Fibroblast of villous mesenchyme (primary cell): Measurements from ENCODE around the gene EID3. TPM values are rescaled to one million over a fixed set of nuclear protein-coding genes. Genes with fewer than 3 reads are reported as not detected.
"Not testable (repeated sequence)": the region's sequence is repeated elsewhere in the genome, so short reads cannot be mapped to it uniquely, and the experiment has no call there.

Experiments
- DNase-seq: peaks from one replicate; pipeline ENCODE4 v3.0.0-alpha.2; 2010; ENCODE audit warnings: low read depth
- H3K4me3 ChIP-seq: 2 replicates; pipeline ENCODE4 v1.5.1; 2011; ENCODE audit warnings: low read depth, mild to moderate bottlenecking, low read length
- total RNA-seq: library from RNA; depleted of rRNA; stranded (reverse); fragments of >200 nt; gene quantifications from 2 replicates; pipeline ENCODE4 v1.2.3, GENCODE V29; 2012
- TF ChIP-seq, protein P1 (sequence below): IDR thresholded peaks from 2 replicates; pipeline ENCODE4 v1.5.1; 2012; ENCODE audit warnings: low read depth, mild to moderate bottlenecking, low read length; ENCODE audit not compliant: insufficient read depth

The EID3 gene
- total RNA-seq, 1 donor: 25.0 TPM

DNA sequence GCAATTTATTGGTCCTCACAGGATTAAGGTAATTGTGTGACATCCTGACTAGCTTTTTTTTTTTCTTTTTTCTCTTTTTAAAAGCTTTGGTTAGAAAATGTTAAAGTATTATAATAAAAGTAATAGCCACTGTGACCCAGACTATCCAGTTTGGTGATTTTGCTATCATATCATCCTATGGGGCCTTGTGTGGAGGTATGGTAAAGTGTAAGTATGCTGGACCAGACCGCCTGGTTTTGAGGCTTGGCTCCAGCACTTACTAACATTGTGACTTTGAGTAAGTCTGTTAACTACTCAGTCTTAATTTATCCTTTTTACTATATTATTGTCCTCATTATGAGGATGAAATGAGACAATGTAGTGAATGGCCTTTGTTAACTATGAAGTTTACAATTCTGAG, 15.5 kb downstream of the EID3 start:
- H3K4me3 ChIP-seq: no peak overlapping the region
- TF ChIP-seq, protein P1, sequence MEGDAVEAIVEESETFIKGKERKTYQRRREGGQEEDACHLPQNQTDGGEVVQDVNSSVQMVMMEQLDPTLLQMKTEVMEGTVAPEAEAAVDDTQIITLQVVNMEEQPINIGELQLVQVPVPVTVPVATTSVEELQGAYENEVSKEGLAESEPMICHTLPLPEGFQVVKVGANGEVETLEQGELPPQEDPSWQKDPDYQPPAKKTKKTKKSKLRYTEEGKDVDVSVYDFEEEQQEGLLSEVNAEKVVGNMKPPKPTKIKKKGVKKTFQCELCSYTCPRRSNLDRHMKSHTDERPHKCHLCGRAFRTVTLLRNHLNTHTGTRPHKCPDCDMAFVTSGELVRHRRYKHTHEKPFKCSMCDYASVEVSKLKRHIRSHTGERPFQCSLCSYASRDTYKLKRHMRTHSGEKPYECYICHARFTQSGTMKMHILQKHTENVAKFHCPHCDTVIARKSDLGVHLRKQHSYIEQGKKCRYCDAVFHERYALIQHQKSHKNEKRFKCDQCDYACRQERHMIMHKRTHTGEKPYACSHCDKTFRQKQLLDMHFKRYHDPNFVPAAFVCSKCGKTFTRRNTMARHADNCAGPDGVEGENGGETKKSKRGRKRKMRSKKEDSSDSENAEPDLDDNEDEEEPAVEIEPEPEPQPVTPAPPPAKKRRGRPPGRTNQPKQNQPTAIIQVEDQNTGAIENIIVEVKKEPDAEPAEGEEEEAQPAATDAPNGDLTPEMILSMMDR: no peak
- DNase-seq: no peak

- no peak overlapping the region for H3K4me3 ChIP-seq
- DNase-seq: no peak
- TF ChIP-seq, protein P1: no peak
These were observed 16.5 kb downstream of the EID3 start for GRCh38 chr12:104319918-104320626.

DNA sequence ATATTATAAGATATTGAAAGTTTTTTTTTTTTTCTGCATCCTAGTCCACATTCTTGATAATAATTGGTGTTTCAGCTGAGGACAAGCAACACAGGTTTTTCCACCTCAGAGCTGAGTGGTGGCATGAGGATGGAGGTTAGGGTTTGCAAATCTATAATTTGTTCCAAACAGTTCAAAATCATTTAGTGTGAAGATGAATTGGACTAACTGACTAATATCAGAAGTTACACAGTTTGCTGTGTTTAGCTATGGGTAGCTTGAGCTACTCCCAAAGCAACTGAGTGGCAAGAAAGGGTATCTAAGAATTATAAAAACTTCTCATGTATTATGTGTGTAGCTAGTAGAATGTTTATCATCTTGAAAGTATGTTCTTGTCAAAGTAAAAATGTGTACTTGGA, 17.1 kb downstream of the EID3 start:
- TF ChIP-seq, protein P1: no peak
- no peak overlapping the region for H3K4me3 ChIP-seq
- DNase-seq: no peak

DNA sequence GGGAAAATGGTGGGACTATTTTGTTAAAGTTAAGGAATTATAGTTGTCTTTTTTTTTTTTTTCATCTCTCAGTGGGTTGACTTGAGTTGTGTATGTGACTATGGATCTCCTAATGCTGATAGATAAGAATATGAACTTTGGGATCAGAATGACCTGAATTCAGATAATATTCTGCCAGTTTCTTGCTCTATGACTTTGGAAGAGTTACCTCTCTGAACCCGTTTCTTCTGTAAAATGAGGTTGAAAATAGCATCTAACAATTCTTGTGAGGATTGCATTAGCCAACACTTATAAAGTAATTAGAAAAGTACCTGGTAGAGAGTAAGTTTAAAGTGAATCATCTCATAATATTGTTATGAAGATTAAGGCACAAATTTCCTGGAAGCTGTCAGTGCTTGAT, 18.4 kb downstream of the EID3 start:
- TF ChIP-seq, protein P1: no peak

GRCh38 chr12:104322533-104322932, 19.0 kb downstream of the EID3 start:
- H3K4me3 ChIP-seq, DNase-seq: not testable (repeated sequence)

More for the DNA sequence above, 18.4 kb downstream of the EID3 start:
- no peak for DNase-seq
- no peak overlapping the region for H3K4me3 ChIP-seq

GRCh38 chr12:104323899-104324298, 20.4 kb downstream of the EID3 start:
- no peak overlapping the region for H3K4me3 ChIP-seq
- TF ChIP-seq, protein P1: no peak
- no peak for DNase-seq

DNA sequence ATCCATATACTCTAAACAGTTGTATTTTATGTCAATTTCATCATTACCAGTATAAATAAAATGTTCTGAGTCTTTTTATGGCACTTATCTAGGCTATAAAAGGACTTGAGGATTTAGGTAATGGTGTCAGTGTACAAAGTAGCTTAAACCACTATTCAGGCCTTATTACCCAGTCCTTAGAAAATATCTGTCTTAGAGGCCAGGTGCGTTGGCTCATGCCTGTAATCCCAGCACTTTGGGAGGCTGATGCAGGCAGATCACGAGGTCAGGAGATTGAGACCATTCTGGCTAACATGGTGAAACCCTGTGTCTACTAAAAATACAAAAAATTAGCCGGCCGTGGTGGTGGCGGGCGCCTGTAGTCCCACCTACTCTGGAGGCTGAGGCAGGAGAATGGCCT, 24.7 kb downstream of the EID3 start:
- not testable (repeated sequence) for DNase-seq, H3K4me3 ChIP-seq

GRCh38 chr12:104328790-104329189, 25.3 kb downstream of the EID3 start:
- H3K4me3 ChIP-seq: no peak overlapping the region
- DNase-seq: no peak
- TF ChIP-seq, protein P1: no peak
